ENCODE measurements around the gene FOXD4.
A peak's percentile ranks its signal among the peaks of the same experiment; 100 is the strongest.
"Not testable (repeated sequence)": the region's sequence is repeated elsewhere in the genome, so short reads cannot be mapped to it uniquely, and the experiment has no call there.

FOXD4 gene

DNA sequence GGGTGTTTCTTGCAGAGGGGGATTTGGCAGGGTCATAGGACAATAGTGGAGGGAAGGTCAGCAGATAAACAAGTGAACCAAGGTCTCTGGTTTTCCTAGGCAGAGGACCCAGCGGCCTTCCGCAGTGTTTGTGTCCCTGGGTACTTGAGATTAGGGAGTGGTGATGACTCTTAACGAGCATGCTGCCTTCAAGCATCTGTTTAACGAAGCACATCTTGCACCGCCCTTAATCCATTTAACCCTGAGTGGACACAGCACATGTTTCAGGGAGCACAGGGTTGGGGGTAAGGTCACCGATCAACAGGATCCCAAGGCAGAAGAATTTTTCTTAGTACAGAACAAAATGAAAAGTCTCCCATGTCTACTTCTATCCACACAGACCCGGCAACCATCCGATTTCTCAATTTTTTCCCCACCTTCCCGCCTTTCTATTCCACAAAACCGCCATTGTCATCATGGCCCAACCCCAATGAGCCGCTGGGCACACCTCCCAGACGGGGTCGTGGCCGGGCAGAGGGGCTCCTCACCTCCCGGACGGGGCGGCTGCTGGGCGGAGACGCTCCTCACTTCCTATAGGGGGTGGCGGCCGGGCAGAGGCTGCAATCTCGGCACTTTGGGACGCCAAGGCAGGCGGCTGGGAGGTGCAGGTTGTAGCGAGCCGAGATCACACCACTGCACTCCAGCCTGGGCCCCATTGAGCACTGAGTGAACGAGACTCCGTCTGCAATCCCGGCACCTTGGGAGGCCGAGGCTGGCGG lies 35.1 kb downstream of the FOXD4 start:
- DNase-seq; H3K36me3 Mint-ChIP-seq (ENCODE audit: insufficient read depth); H3K4me3 Mint-ChIP-seq; ATAC-seq (replicated peaks); H3K4me1 Mint-ChIP-seq (ENCODE audit: low read depth in 2 of 2); H3K9me3 Mint-ChIP-seq; H3K27me3 Mint-ChIP-seq; H3K27ac Mint-ChIP-seq: not testable (repeated sequence)

DNA sequence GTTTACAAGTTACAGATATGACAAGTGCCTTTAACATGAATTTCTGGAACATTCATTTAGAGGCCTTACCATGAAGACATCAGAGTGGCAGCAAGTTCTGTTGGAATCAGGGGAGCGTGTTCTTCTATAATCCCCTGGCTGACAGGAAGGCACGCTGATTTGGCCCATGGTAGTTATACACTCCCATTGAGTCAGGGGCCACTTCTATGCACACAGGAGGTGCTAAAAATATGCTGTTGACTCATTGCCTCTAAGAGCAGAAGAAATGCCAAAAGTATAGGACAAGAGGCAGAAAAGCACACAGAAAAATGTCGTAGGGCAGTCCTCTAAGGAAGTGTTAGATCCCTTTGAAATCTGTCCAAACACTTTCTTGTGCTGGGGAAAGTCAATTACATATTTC lies 39.9 kb downstream of the FOXD4 start:
- H3K4me3 Mint-ChIP-seq; ATAC-seq (replicated peaks); DNase-seq; H3K4me1 Mint-ChIP-seq (ENCODE audit: low read depth in 2 of 2); H3K36me3 Mint-ChIP-seq (ENCODE audit: insufficient read depth); H3K9me3 Mint-ChIP-seq; H3K27ac Mint-ChIP-seq: not testable (repeated sequence)
- H3K27me3 Mint-ChIP-seq: peaks cover 0 to 19% of the 10 kb centered on the region in 2 donors

GRCh38 chr9:76389-76788 lies 41.8 kb downstream of the FOXD4 start:
- H3K27ac Mint-ChIP-seq; H3K36me3 Mint-ChIP-seq (ENCODE audit: insufficient read depth); H3K4me1 Mint-ChIP-seq (ENCODE audit: low read depth in 2 of 2); H3K9me3 Mint-ChIP-seq; ATAC-seq (replicated peaks); DNase-seq; H3K4me3 Mint-ChIP-seq: not testable (repeated sequence)
- H3K27me3 Mint-ChIP-seq: peaks cover 0 to 22% of the 10 kb centered on the region in 2 donors

- H3K9me3 Mint-ChIP-seq: not testable (repeated sequence)
These were observed 44.2 kb downstream of the FOXD4 start for GRCh38 chr9:73900-74525.

GRCh38 chr9:73076-73899 lies 44.9 kb downstream of the FOXD4 start:
- Mint-ChIP-seq H3K4me3 (peak overlapping the region; percentile 52 to 77), H3K27me3 (peaks cover 0 to 19% of the 10 kb centered on the region in 2 donors)
- not testable (repeated sequence) for H3K4me1 Mint-ChIP-seq (ENCODE audit: low read depth in 2 of 2); H3K9me3 Mint-ChIP-seq; H3K27ac Mint-ChIP-seq; H3K36me3 Mint-ChIP-seq (ENCODE audit: insufficient read depth)
- DNase-seq: peak in 1 of 3 experiments; percentile 15
- ATAC-seq (replicated peaks): peak; percentile 72

More at GRCh38 chr9:73900-74525, 44.2 kb downstream of the FOXD4 start:
- H3K4me1 Mint-ChIP-seq (ENCODE audit: low read depth in 2 of 2); DNase-seq; H3K36me3 Mint-ChIP-seq (ENCODE audit: insufficient read depth); H3K27ac Mint-ChIP-seq: not testable (repeated sequence)
- ATAC-seq (replicated peaks): peak; percentile 8
- H3K4me3 Mint-ChIP-seq: peak overlapping the region; percentile 68 to 75
- H3K27me3 Mint-ChIP-seq: peaks cover 0 to 19% of the 10 kb centered on the region in 2 donors
